GM20000 (cell line): ENCODE results near the gene LSM5.
"Not testable (repeated sequence)": the region's sequence is repeated elsewhere in the genome, so short reads cannot be mapped to it uniquely, and the experiment has no call there.

ENCODE experiments used
- DNase-seq: peaks from one replicate; pipeline ENCODE4 v3.0.0; 2012; ENCODE audit warnings: low spot score
- TF ChIP-seq, protein P1 (sequence below): IDR thresholded peaks from 2 replicates; pipeline ENCODE4 v1.5.1; 2012; ENCODE audit warnings: mild to moderate bottlenecking, control low read depth; ENCODE audit errors: extremely low read depth, missing control alignments

Gene LSM5

DNA sequence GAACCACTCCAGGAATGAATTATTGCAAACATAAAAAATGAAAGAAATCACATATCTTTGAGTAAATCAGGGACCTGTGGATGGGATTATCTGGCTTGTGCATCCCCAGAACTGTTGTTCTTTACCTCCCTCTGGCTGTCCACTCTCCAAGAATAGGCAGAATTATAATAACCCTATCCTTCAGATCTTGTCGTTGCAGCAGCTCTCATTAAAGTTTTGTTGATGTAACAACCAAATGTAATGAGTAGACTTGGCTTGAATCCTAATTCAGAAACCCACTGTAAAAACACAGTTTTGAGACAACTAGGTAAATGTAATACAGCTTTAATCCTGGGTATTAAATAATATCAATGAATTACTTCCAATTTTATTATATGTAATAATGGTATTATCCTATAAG is 16.2 kb downstream of the LSM5 start:
- DNase-seq = no peak
- TF ChIP-seq, protein P1, sequence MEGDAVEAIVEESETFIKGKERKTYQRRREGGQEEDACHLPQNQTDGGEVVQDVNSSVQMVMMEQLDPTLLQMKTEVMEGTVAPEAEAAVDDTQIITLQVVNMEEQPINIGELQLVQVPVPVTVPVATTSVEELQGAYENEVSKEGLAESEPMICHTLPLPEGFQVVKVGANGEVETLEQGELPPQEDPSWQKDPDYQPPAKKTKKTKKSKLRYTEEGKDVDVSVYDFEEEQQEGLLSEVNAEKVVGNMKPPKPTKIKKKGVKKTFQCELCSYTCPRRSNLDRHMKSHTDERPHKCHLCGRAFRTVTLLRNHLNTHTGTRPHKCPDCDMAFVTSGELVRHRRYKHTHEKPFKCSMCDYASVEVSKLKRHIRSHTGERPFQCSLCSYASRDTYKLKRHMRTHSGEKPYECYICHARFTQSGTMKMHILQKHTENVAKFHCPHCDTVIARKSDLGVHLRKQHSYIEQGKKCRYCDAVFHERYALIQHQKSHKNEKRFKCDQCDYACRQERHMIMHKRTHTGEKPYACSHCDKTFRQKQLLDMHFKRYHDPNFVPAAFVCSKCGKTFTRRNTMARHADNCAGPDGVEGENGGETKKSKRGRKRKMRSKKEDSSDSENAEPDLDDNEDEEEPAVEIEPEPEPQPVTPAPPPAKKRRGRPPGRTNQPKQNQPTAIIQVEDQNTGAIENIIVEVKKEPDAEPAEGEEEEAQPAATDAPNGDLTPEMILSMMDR = no peak

DNA sequence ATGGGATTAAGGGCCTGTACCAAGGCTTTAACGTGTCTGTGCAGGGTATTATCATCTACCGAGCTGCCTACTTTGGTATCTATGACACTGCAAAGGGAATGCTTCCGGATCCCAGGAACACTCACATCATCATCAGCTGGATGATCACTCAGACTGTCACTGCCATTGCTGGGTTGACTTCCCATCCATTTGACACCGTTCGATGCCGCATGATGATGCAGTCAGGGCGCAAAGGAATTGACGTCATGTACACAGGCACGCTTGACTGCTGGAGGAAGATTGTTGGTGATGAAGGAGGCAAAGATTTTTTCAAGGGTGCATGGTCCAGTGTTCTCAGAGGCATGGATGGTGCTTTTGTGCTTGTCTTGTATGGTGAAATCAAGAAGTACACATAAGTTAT is 18.2 kb downstream of the LSM5 start:
- TF ChIP-seq, protein P1 = no peak
- no peak for DNase-seq

DNA sequence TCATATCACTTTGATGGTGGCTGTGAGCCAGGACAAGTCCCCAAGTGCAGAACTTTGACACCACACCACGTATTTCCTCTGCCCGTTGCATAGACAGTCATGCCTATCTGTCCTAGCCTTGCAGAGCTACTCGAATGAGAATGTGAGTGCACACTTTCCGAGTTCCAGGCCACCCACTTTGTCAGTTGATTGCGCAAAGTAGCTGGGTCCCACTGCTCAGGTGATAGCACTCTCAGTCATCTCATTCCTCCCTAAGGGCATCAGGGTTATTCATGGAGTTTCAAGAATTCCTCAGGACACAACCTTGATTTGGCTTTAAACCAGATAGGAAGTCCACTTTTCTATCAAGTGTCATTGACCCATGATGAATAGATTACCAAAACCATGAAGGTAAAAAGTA is 19.3 kb downstream of the LSM5 start:
- TF ChIP-seq, protein P1 = no peak
- no peak for DNase-seq

DNA sequence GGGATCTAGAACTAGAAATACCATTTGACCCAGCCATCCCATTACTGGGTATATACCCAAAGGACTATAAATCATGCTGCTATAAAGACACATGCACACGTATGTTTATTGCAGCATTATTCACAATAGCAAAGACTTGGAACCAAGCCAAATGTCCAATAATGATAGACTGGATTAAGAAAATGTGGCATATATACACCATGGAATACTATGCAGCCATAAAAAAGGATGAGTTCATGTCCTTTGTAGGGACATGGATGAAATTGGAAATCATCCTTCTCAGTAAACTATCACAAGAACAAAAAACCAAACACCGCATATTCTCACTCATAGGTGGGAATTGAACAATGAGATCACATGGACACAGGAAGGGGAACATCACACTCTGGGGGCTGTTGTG is 20.2 kb downstream of the LSM5 start:
- not testable (repeated sequence) for DNase-seq

DNA sequence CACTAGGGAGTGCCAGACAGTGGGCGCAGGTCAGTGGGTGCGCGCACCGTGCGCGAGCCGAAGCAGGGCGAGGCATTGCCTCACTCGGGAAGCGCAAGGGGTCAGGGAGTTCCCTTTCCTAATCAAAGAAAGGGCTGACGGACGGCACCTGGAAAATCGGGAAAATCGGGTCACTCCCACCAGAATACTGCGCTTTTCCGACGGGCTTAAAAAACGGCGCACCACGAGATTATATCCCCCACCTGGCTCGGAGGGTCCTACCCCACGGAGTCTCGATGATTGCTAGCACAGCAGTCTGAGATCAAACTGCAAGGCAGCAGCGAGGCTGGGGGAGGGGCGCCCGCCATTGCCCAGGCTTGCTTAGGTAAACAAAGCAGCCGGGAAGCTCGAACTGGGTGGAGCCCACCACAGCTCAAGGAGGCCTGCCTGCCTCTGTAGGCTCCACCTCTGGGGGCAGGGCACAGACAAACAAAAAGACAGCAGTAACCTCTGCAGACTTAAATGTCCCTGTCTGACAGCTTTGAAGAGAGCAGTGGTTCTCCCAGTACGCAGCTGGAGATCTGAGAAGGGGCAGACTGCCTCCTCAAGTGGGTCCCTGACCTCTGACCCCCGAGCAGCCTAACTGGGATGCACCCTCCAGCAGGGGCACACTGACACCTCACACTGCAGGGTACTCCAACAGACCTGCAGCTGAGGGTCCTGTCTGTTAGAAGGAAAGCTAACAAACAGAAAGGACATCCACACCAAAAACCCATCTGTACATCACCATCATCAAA is 25.4 kb downstream of the LSM5 start:
- DNase-seq = not testable (repeated sequence)

DNA sequence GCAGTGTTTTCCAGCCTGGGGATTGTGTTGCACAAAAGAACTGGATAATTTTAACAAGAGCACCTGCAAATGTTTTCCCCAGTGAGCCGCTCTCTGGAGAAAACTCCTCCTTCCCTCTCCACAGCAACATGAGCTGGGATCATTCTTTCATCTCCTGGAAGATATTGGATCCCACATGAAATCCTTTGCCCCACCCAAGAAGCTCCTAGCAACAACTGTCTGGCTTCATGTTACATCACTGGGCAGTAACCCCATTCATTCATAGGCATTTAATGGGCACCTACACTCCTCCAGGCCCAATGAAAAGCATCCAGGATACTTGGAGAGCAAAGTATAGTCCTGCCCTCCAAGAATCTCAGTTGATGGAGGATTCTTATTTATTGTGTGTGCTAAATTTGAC is 27.2 kb downstream of the LSM5 start:
- DNase-seq = no peak
- TF ChIP-seq, protein P1 = no peak

DNA sequence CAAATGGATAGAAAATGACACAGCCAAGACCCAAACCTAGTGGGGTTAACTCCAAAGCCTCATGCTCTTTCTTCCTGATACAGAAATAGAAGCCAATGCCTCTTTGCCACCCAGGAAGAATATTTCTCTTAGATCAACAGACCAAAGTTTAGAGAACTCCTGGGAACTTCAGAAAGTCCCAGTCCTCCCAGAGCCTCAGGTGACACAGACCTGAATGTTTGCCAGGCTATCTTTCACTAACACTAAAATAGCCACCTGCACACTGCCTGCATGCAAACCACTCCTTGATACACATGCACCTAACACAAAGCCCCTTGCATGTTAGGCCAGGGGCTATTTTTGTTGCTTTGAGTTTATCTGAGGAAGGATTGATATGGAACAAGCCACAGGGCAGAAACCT is 27.7 kb downstream of the LSM5 start:
- TF ChIP-seq, protein P1 = no peak
- DNase-seq = no peak

DNA sequence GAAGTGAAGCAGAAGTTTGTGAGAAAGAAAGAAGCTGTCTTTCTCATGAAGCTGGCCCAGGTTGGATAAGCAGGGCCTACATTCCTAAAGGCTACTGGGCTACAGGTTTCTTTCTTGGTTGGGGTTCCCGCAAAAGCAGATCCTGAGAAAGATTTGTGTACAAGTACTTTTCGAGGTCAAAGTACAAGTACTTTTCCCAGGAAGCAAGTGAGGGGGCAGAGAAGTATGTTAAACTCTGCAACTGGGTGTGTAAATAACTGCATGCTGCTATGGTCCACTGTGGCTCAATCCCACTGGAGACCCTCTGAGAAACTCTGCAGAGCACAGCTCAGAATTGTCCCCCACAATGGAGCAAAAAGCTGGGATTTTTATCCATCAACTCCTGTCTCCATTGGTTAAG is 28.7 kb downstream of the LSM5 start:
- no peak for DNase-seq
- TF ChIP-seq, protein P1 = no peak

DNA sequence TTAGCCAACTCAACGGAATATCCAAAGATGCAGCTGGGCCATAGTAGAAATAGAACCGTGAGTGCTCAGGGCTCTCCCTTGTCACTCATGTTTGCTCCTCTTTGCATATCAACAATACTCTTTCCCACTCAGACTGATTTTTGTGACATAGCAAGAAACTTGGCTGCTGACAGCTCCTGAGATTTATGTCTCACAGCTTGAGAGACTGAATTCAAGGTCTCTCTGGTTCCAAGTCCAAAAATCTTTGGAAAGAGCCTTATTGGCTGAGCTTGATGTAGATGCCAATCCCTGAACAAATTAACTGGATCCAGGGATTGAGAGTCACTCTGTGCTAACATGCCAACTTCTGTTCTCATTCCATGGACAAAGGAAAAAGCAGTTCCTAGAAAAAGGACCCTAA is 30.4 kb downstream of the LSM5 start:
- DNase-seq = no peak
- TF ChIP-seq, protein P1 = no peak
